Activated naive CD8-positive, alpha-beta T cell treated with anti-CD3 and anti-CD28 coated beads for 36 hours (primary cell): ENCODE data around the gene PLAAT2. TPM values are rescaled to one million over a fixed set of nuclear protein-coding genes. Genes with fewer than 3 reads are reported as not detected.
A peak's percentile ranks its signal among the peaks of the same experiment; 100 is the strongest.
"Not testable (repeated sequence)": the region's sequence is repeated elsewhere in the genome, so short reads cannot be mapped to it uniquely, and the experiment has no call there.

Experiments
- DNase-seq: peaks from one replicate; pipeline ENCODE4 v3.0.0; 2021
- H3K27ac Mint-ChIP-seq: one replicate; pipeline ENCODE4 v1.8.0; 2022; ENCODE audit warnings: mild to moderate bottlenecking, moderate library complexity, mixed read lengths
- H3K27me3 Mint-ChIP-seq: one replicate; pipeline ENCODE4 v1.8.0; 2022; ENCODE audit warnings: mild to moderate bottlenecking, mixed read lengths
- H3K36me3 Mint-ChIP-seq: one replicate; pipeline ENCODE4 v1.8.0; 2021; ENCODE audit warnings: mild to moderate bottlenecking, mixed read lengths
- H3K4me1 Mint-ChIP-seq: one replicate; pipeline ENCODE4 v1.8.0; 2021; ENCODE audit warnings: mixed read lengths
- H3K4me3 Mint-ChIP-seq: one replicate; pipeline ENCODE4 v1.8.0; 2022; ENCODE audit warnings: mild to moderate bottlenecking, moderate library complexity, mixed read lengths
- H3K9me3 Mint-ChIP-seq: one replicate; pipeline ENCODE4 v1.8.0; 2022; ENCODE audit warnings: mixed read lengths
- total RNA-seq, 2 experiments: library from RNA; stranded (reverse); gene quantifications; one replicate each; pipeline ENCODE4 v1.2.3, GENCODE V29; 2021

Gene PLAAT2
- total RNA-seq, result 1 to 10 TPM in 1 of 2 experiments, under 1 TPM in 1; 0.52 to 1.0 TPM

GRCh38 chr11:63563201-63564055 is at the start of gene PLAAT2:
Gene PLAAT2 (minus strand): TSS chr11:63563379. CDS start chr11:63563324, 55 bp downstream.
- H3K27ac Mint-ChIP-seq, result peak within 1 kb of the TSS; percentile 2
- no peak within 1 kb of the TSS for H3K4me3 Mint-ChIP-seq
- H3K36me3 Mint-ChIP-seq, result no peaks in the 10 kb centered on the region
- no peak for DNase-seq
- H3K27me3 Mint-ChIP-seq, result no peaks in the 10 kb centered on the region
- H3K4me1 Mint-ChIP-seq, result peaks cover 54% of the 10 kb centered on the region
- H3K9me3 Mint-ChIP-seq, result no peaks in the 10 kb centered on the region

- no peak overlapping the region for H3K27ac Mint-ChIP-seq
- no peak for DNase-seq
- H3K27me3 Mint-ChIP-seq, result no peaks in the 10 kb centered on the region
- H3K9me3 Mint-ChIP-seq, result no peaks in the 10 kb centered on the region
- no peak overlapping the region for H3K4me3 Mint-ChIP-seq
- H3K4me1 Mint-ChIP-seq, result peaks cover 27% of the 10 kb centered on the region
- no peaks in the 10 kb centered on the region for H3K36me3 Mint-ChIP-seq
These were observed 49.0 kb upstream of the PLAAT2 start for GRCh38 chr11:63612181-63612580.

GRCh38 chr11:63611395-63611747 is 48.2 kb upstream of the PLAAT2 start:
- Mint-ChIP-seq H3K27me3 (no peaks in the 10 kb centered on the region), H3K36me3 (no peaks in the 10 kb centered on the region), H3K4me3 (no peak overlapping the region), H3K4me1 (peaks cover 27% of the 10 kb centered on the region), H3K27ac (no peak overlapping the region), H3K9me3 (no peaks in the 10 kb centered on the region)
- DNase-seq, result no peak

GRCh38 chr11:63610604-63611394 is 47.6 kb upstream of the PLAAT2 start:
- H3K27me3 Mint-ChIP-seq, result no peaks in the 10 kb centered on the region

DNA sequence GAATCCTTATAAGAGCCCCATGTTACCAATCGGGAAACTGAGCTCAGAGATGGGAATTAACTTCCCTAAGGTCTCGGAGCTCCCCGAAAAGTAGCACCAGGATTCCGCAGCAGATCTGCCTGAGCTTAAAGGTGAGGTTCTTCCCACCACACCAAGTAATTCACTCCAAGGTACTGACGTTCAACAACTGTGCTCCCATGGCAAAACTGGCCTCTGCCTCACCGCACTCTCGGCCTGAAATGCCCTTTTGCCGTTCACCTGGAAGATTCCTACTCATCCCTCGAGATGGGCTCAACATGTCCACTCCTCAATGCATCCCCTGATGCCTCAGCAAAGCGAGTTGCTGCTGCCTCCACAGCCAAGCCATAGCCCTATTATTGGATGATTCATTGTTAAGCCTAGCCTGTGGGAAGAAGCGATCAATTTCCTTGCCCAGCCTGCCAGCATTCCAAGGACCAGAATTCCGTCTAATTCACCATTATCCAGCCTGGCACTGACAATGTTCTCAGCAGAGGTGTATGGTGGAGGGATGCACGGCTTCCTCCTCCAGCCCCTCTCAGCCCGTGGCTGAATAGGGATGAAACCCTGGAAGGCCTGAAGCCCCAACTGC is 46.9 kb upstream of the PLAAT2 start:
- no peaks in the 10 kb centered on the region for H3K9me3 Mint-ChIP-seq
- no peaks in the 10 kb centered on the region for H3K36me3 Mint-ChIP-seq
- no peak for DNase-seq
- H3K27me3 Mint-ChIP-seq, result no peaks in the 10 kb centered on the region
- no peak overlapping the region for H3K4me3 Mint-ChIP-seq
- H3K4me1 Mint-ChIP-seq, result peaks cover 27% of the 10 kb centered on the region
- H3K27ac Mint-ChIP-seq, result peak overlapping the region; percentile 22

More at GRCh38 chr11:63610604-63611394, 47.6 kb upstream of the PLAAT2 start:
- Mint-ChIP-seq H3K4me3 (no peak overlapping the region), H3K4me1 (peaks cover 27% of the 10 kb centered on the region), H3K36me3 (no peaks in the 10 kb centered on the region), H3K27ac (no peak overlapping the region), H3K9me3 (no peaks in the 10 kb centered on the region)
- no peak for DNase-seq

DNA sequence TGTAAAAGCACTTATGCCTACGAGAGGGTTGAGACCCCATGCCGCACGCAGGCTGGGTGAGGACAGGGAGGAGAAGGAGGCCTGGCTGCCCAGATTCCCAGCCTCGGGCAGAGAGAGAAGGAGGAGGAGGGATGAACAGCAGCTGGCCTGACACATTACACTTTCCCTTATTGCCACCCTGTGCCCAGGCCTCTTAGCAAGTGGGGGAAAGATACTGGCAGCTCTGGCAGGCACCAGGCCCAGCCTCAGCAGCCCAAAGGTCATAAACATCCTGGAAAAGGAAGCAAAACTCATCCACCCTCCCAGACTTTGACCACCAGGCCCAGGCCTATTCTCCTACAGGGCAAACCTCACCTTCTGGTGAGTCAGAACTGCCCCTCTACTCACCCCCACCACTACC is 46.4 kb upstream of the PLAAT2 start:
- no peak overlapping the region for H3K4me3 Mint-ChIP-seq
- no peaks in the 10 kb centered on the region for H3K9me3 Mint-ChIP-seq
- no peak for DNase-seq
- H3K27ac Mint-ChIP-seq, result no peak overlapping the region
- no peaks in the 10 kb centered on the region for H3K27me3 Mint-ChIP-seq
- peaks cover 26% of the 10 kb centered on the region for H3K4me1 Mint-ChIP-seq
- no peaks in the 10 kb centered on the region for H3K36me3 Mint-ChIP-seq

GRCh38 chr11:63608353-63609345 is 45.5 kb upstream of the PLAAT2 start:
- Mint-ChIP-seq H3K4me1 (peaks cover 24% of the 10 kb centered on the region), H3K9me3 (no peaks in the 10 kb centered on the region)

DNA sequence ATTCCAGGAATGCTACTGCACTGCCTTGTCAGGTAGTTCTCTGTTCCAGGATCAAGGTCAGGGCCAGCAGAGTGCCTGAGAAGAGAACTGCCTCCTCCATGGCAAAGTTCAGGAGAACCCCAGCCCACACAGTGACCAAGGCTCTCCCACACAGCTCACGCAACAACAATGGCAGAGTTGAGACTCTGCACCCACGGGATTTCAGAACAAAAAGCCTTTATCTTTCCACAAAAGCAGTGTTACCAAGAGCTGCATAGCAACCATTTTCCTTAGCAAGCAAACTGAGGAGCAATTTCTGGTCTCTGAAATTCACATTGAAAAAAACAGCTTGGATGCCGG is 40.0 kb upstream of the PLAAT2 start:
- Mint-ChIP-seq H3K36me3 (no peaks in the 10 kb centered on the region), H3K9me3 (no peaks in the 10 kb centered on the region), H3K27ac (no peak overlapping the region), H3K27me3 (no peaks in the 10 kb centered on the region), H3K4me1 (peaks cover 6% of the 10 kb centered on the region), H3K4me3 (no peak overlapping the region)
- DNase-seq, result no peak

More at GRCh38 chr11:63608353-63609345, 45.5 kb upstream of the PLAAT2 start:
- DNase-seq, result peak; percentile 22
- Mint-ChIP-seq H3K27ac (no peak overlapping the region), H3K36me3 (no peaks in the 10 kb centered on the region), H3K27me3 (no peaks in the 10 kb centered on the region), H3K4me3 (no peak overlapping the region)

- not testable (repeated sequence) for H3K9me3 Mint-ChIP-seq, H3K4me1 Mint-ChIP-seq, H3K27me3 Mint-ChIP-seq, DNase-seq, H3K27ac Mint-ChIP-seq, H3K4me3 Mint-ChIP-seq, H3K36me3 Mint-ChIP-seq
These were observed 39.4 kb upstream of the PLAAT2 start for GRCh38 chr11:63602290-63603179.

- H3K36me3 Mint-ChIP-seq, result no peaks in the 10 kb centered on the region
These were observed 36.3 kb upstream of the PLAAT2 start for GRCh38 chr11:63599211-63600122.

GRCh38 chr11:63598556-63598955 is 35.4 kb upstream of the PLAAT2 start:
- no peaks in the 10 kb centered on the region for H3K27me3 Mint-ChIP-seq
- H3K9me3 Mint-ChIP-seq, result no peaks in the 10 kb centered on the region
- no peak overlapping the region for H3K27ac Mint-ChIP-seq
- H3K4me3 Mint-ChIP-seq, result no peak overlapping the region
- no peak for DNase-seq
- H3K4me1 Mint-ChIP-seq, result peaks cover 5% of the 10 kb centered on the region
- no peaks in the 10 kb centered on the region for H3K36me3 Mint-ChIP-seq

More at GRCh38 chr11:63599211-63600122, 36.3 kb upstream of the PLAAT2 start:
- no peak for DNase-seq
- no peak overlapping the region for H3K27ac Mint-ChIP-seq
- H3K9me3 Mint-ChIP-seq, result no peaks in the 10 kb centered on the region
- peaks cover 5% of the 10 kb centered on the region for H3K4me1 Mint-ChIP-seq
- no peaks in the 10 kb centered on the region for H3K27me3 Mint-ChIP-seq
- no peak overlapping the region for H3K4me3 Mint-ChIP-seq

- H3K36me3 Mint-ChIP-seq, result no peaks in the 10 kb centered on the region
- H3K27ac Mint-ChIP-seq, result no peak overlapping the region
- no peak overlapping the region for H3K4me3 Mint-ChIP-seq
- no peak for DNase-seq
- no peaks in the 10 kb centered on the region for H3K27me3 Mint-ChIP-seq
- no peaks in the 10 kb centered on the region for H3K9me3 Mint-ChIP-seq
- H3K4me1 Mint-ChIP-seq, result no peaks in the 10 kb centered on the region
These were observed 32.1 kb upstream of the PLAAT2 start for GRCh38 chr11:63595296-63595695.

DNA sequence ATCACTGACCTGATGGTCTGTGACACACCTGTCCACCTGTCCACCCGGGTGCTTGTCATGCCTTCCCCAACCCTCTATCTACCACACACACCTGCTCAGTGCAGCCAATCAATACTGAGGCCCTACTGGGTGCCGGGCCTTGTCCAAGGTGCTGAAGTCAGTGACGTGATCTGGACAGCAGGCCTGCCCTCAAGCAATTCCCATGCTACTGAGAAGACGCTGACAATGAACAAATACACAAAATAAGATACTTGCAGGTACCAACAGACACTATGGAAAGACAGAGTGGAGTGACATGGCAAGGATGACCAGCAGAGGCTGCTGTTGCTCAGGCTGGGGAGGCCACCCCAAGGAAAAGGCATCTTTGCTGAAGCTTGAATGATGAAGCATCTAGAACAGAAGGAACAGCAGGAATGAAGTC is 29.8 kb upstream of the PLAAT2 start:
- Mint-ChIP-seq H3K9me3 (no peaks in the 10 kb centered on the region), H3K27me3 (no peaks in the 10 kb centered on the region), H3K4me3 (no peak overlapping the region), H3K27ac (no peak overlapping the region), H3K4me1 (no peaks in the 10 kb centered on the region), H3K36me3 (peaks cover 5% of the 10 kb centered on the region)
- DNase-seq, result no peak
